H1 (cell line): Measurements from ENCODE around the gene FGF14. TPM values are rescaled to one million over a fixed set of nuclear protein-coding genes. Genes with fewer than 3 reads are reported as not detected.

Experiments
- CTCF ChIA-PET: fragments of 300-600 bp; sonication (Branson Sonifier 250); formaldehyde crosslinking; loops from one replicate; lab custom pipeline; 2021; ENCODE audit not compliant: partially characterized antibody; lab: Charles Lee
- POLR2A ChIA-PET: fragments of 300-600 bp; sonication (Branson Sonifier 250); formaldehyde crosslinking; loops from one replicate; lab custom pipeline; 2021; ENCODE audit warnings: inconsistent platforms; ENCODE audit not compliant: partially characterized antibody; lab: Charles Lee
- DNase-seq, 2 experiments: peaks; one replicate each; pipeline versions ENCODE4 v3.0.0 to v3.0.0-alpha.2; 2010 to 2022; ENCODE audit warnings: low spot score in 2 of 2, low read depth in 1 of 2, mixed read lengths in 1 of 2
- FAIRE-seq: peaks from 2 replicates; lab custom pipeline; 2011; peaks lifted over from hg19 to GRCh38; lab: Jason Lieb, UNC
- H2AFZ ChIP-seq: 2 replicates; pipeline ENCODE4 v1.8.1; 2012; ENCODE audit warnings: low read length, inconsistent platforms
- H2AK5ac ChIP-seq: 2 replicates; pipeline ENCODE4 v1.6.1; 2013; ENCODE audit warnings: low read depth, low read length
- H2BK120ac ChIP-seq: replicated peaks from 2 replicates; pipeline ENCODE3; 2013; ENCODE audit warnings: low read depth, low read length, inconsistent platforms
- H2BK12ac ChIP-seq: 2 replicates; pipeline ENCODE4 v1.6.1; 2013; ENCODE audit warnings: low read depth, low read length
- H2BK15ac ChIP-seq: 2 replicates; pipeline ENCODE4 v1.6.1; 2013; ENCODE audit warnings: low read length
- H2BK20ac ChIP-seq: 2 replicates; pipeline ENCODE4 v1.6.1; 2013; ENCODE audit warnings: low read length
- H2BK5ac ChIP-seq: 2 replicates; pipeline ENCODE4 v1.6.1; 2013; ENCODE audit warnings: low read depth, low read length
- H3K14ac ChIP-seq: 2 replicates; pipeline ENCODE4 v1.6.1; 2013; ENCODE audit warnings: inconsistent platforms; ENCODE audit not compliant: insufficient read length
- H3K18ac ChIP-seq: 2 replicates; pipeline ENCODE4 v1.6.1; 2013; ENCODE audit warnings: low read length; ENCODE audit errors: extremely low read depth
- H3K23ac ChIP-seq: 2 replicates; pipeline ENCODE4 v1.6.1; 2013; ENCODE audit warnings: inconsistent platforms; ENCODE audit not compliant: insufficient read length
- H3K23me2 ChIP-seq: 2 replicates; pipeline ENCODE4 v1.6.1; 2013; ENCODE audit warnings: low read depth, low read length
- H3K27ac ChIP-seq: 2 replicates; pipeline ENCODE4 v1.6.1; 2011; ENCODE audit warnings: low read depth, low read length, inconsistent platforms
- H3K27me3 ChIP-seq, 4 experiments: replicated peaks in 1 of 4; 1 replicate in 1 of 4; 2 replicates in 3 of 4; pipeline versions ENCODE4 v1.6.1 to v1.8.1; 2011 to 2013; ENCODE audit warnings: low read length in 3 of 4, mild to moderate bottlenecking in 3 of 4, inconsistent platforms in 2 of 4, mixed read lengths in 2 of 4, moderate library complexity in 1 of 4; ENCODE audit not compliant: control insufficient read depth in 3 of 4, insufficient read depth in 3 of 4; ENCODE audit errors: extremely low read depth in 1 of 4
- H3K36me3 ChIP-seq, 4 experiments: 2 replicates each; pipeline versions ENCODE4 v1.6.1 to v1.8.1; 2011 to 2013; ENCODE audit warnings: mild to moderate bottlenecking in 4 of 4, low read length in 3 of 4, moderate library complexity in 2 of 4, control low read depth in 1 of 4, inconsistent platforms in 1 of 4; ENCODE audit not compliant: insufficient read depth in 4 of 4, control insufficient read depth in 2 of 4
- H3K4ac ChIP-seq: replicated peaks from 2 replicates; pipeline ENCODE3; 2013; ENCODE audit warnings: low read length, low read depth, mixed read lengths, inconsistent platforms; ENCODE audit not compliant: insufficient read length
- H3K4me1 ChIP-seq, 4 experiments: replicated peaks in 1 of 4; 1 replicate in 1 of 4; 2 replicates in 3 of 4; pipeline versions ENCODE4 v1.6.1 to v1.8.1; 2011 to 2013; ENCODE audit warnings: low read length in 3 of 4, inconsistent platforms in 2 of 4, mixed read lengths in 1 of 4; ENCODE audit not compliant: insufficient read depth in 4 of 4, control insufficient read depth in 3 of 4
- H3K4me2 ChIP-seq, 2 experiments: 2 replicates each; pipeline versions ENCODE4 v1.6.1 to v1.8.1; 2011 to 2013; ENCODE audit warnings: low read depth in 2 of 2, low read length in 2 of 2, control low read depth in 1 of 2, inconsistent platforms in 1 of 2, mild to moderate bottlenecking in 1 of 2; ENCODE audit not compliant: insufficient read depth in 1 of 2
- H3K4me3 ChIP-seq, 4 experiments: fragments of 200-600, 300-600 bp in 1 of 4; sonication (generic), shearing (Covaris generic), sonication (Bioruptor Twin) in 1 of 4; 2 replicates each; pipeline versions ENCODE4 v1.5.1 to v1.8.1; 2011 to 2016; ENCODE audit warnings: low read length in 4 of 4, low read depth in 3 of 4, control low read depth in 2 of 4, inconsistent platforms in 2 of 4, mild to moderate bottlenecking in 2 of 4, mixed read lengths in 1 of 4, moderate library complexity in 1 of 4; ENCODE audit not compliant: insufficient read depth in 2 of 4; ENCODE audit errors: extremely low read depth in 1 of 4
- H3K56ac ChIP-seq: replicated peaks from 2 replicates; pipeline ENCODE3; 2013; ENCODE audit warnings: low read depth, mild to moderate bottlenecking, mixed read lengths, low read length, inconsistent platforms; ENCODE audit not compliant: insufficient read length
- H3K79me1 ChIP-seq: 2 replicates; pipeline ENCODE4 v1.6.1; 2013; ENCODE audit warnings: low read depth, low read length, control low read depth
- H3K79me2 ChIP-seq, 2 experiments: 2 replicates each; pipeline versions ENCODE4 v1.6.1 to v1.8.1; 2012 to 2013; ENCODE audit warnings: low read length in 2 of 2, mild to moderate bottlenecking in 2 of 2, inconsistent platforms in 1 of 2; ENCODE audit not compliant: insufficient read depth in 2 of 2, control insufficient read depth in 1 of 2
- H3K9ac ChIP-seq, 4 experiments: replicated peaks in 1 of 4; 1 replicate in 1 of 4; 2 replicates in 3 of 4; pipeline versions ENCODE4 v1.6.1 to v1.8.1; 2011 to 2013; ENCODE audit warnings: low read depth in 3 of 4, low read length in 3 of 4, control low read depth in 2 of 4, mild to moderate bottlenecking in 2 of 4, moderate library complexity in 2 of 4, inconsistent platforms in 1 of 4; ENCODE audit errors: extremely low read depth in 1 of 4
- H3K9me3 ChIP-seq, 2 experiments: 2 replicates each; pipeline versions ENCODE4 v1.6.1 to v1.8.1; 2012 to 2013; ENCODE audit warnings: mild to moderate bottlenecking in 2 of 2, moderate library complexity in 2 of 2, control low read depth in 1 of 2, inconsistent platforms in 1 of 2, low read depth in 1 of 2, low read length in 1 of 2, mixed read lengths in 1 of 2; ENCODE audit not compliant: insufficient read depth in 2 of 2
- H4K20me1 ChIP-seq, 2 experiments: replicated peaks in 1 of 2; 2 replicates each; pipeline versions ENCODE3 to v1.8.1; 2011 to 2013; ENCODE audit warnings: inconsistent platforms in 2 of 2, low read length in 2 of 2, mild to moderate bottlenecking in 1 of 2; ENCODE audit not compliant: insufficient read depth in 2 of 2, control insufficient read depth in 1 of 2
- H4K5ac ChIP-seq: 2 replicates; pipeline ENCODE4 v1.6.1; 2013; ENCODE audit warnings: low read length, low read depth, mixed read lengths, inconsistent platforms; ENCODE audit not compliant: insufficient read length
- H4K8ac ChIP-seq: 2 replicates; pipeline ENCODE4 v1.8.0; 2013; ENCODE audit warnings: mild to moderate bottlenecking, moderate library complexity, low read length, inconsistent platforms; ENCODE audit not compliant: insufficient read depth; ENCODE audit errors: extremely low read depth
- H4K91ac ChIP-seq: replicated peaks from 2 replicates; pipeline ENCODE3; 2013; ENCODE audit warnings: low read length, mixed read lengths, inconsistent platforms; ENCODE audit not compliant: insufficient read length
- BACH1 ChIP-seq: IDR thresholded peaks from 2 replicates; pipeline ENCODE4 v1.6.1; 2012; ENCODE audit warnings: low read length, improper control_type of control experiment
- BRCA1 ChIP-seq: IDR thresholded peaks from 2 replicates; pipeline ENCODE4 v1.6.1; 2012; ENCODE audit warnings: low read depth, low read length, improper control_type of control experiment
- CBX8 ChIP-seq: fragments of 300-800, 300-1000 bp; sonication (generic); IDR thresholded peaks from 2 replicates; pipeline ENCODE4 v1.7.1; 2016; ENCODE audit warnings: low read depth, low read length, borderline replicate concordance
- CEBPB ChIP-seq: IDR thresholded peaks from 2 replicates; pipeline ENCODE4 v1.6.1; 2012; ENCODE audit warnings: low read depth, low read length
- CHD1 ChIP-seq: IDR thresholded peaks from 2 replicates; pipeline ENCODE4 v1.6.1; 2012; ENCODE audit warnings: low read depth, low read length, improper control_type of control experiment
- HDAC6 ChIP-seq: IDR thresholded peaks from one replicate; pipeline ENCODE4 v1.7.1; 2012; ENCODE audit warnings: low read depth, mild to moderate bottlenecking, inconsistent platforms, low read length, moderate library complexity
- MAFK ChIP-seq: IDR thresholded peaks from 2 replicates; pipeline ENCODE4 v1.6.1; 2012; ENCODE audit warnings: low read depth, mild to moderate bottlenecking, improper control_type of control experiment, low read length
- POLR2AphosphoS5 ChIP-seq: IDR thresholded peaks from 2 replicates; pipeline ENCODE4 v1.6.1; 2011; ENCODE audit warnings: low read depth, low read length
- RBBP5 ChIP-seq: IDR thresholded peaks from 2 replicates; pipeline ENCODE4 v1.7.1; 2012; ENCODE audit warnings: low read depth, mild to moderate bottlenecking, inconsistent platforms, low read length, moderate library complexity, borderline replicate concordance
- SP4 ChIP-seq: IDR thresholded peaks from 2 replicates; pipeline ENCODE4 v1.6.1; 2012; ENCODE audit warnings: low read length, inconsistent platforms
- SRF ChIP-seq: IDR thresholded peaks from 2 replicates; pipeline ENCODE4 v1.6.1; 2011; ENCODE audit warnings: mild to moderate bottlenecking, low read depth, low read length, moderate library complexity
- WGBS, 2 experiments: shearing (Covaris generic) in 1 of 2; methylation state at CpG; one replicate each; pipeline versions ENCODE4 v1.1.6 to v1.1.7; 2013 to 2015; ENCODE audit warnings: low lambda C conversion rate in 2 of 2, mixed read lengths in 2 of 2, inconsistent platforms in 1 of 2, low coverage in 1 of 2, missing lambda C conversion rate in 1 of 2; ENCODE audit not compliant: insufficient replicate concordance in 2 of 2, insufficient coverage in 1 of 2, insufficient read length in 1 of 2; ENCODE audit errors: extremely low coverage in 1 of 2, missing lambda C conversion rate in 1 of 2; 5-methylcytosine and 5-hydroxymethylcytosine counted together
- polyA plus RNA-seq, 7 experiments: library from polyadenylated mRNA; depleted of rRNA in 3 of 7; stranded (reverse) in 5 of 7; unstranded in 2 of 7; fragments of >200 nt in 5 of 7; fragments of 200-250 nt in 2 of 7; gene quantifications; 1 replicate in 5 of 7; 2 replicates in 1 of 7; 4 replicates in 1 of 7; pipeline versions ENCODE4 v1.2.1 to v1.2.3, GENCODE V29; 2011 to 2013; ENCODE audit warnings: missing spikeins in 2 of 7, mixed read lengths in 2 of 7
- total RNA-seq: library from RNA; stranded (reverse); fragmentation: NEBNext Ultra II Directional; extraction: Animal tissue kit (Norgen Biotek cat#: 25700); gene quantifications from 2 replicates; pipeline ENCODE4 v1.2.1, GENCODE V29; 2021
- TF ChIP-seq, protein P1 (sequence below), 3 experiments: IDR thresholded peaks; 1 replicate in 2 of 3; 2 replicates in 1 of 3; pipeline versions ENCODE4 v1.5.1 to v1.6.1; 2011; ENCODE audit warnings: low read length in 3 of 3, mild to moderate bottlenecking in 3 of 3, inconsistent platforms in 2 of 3, low read depth in 1 of 3, moderate library complexity in 1 of 3; ENCODE audit not compliant: insufficient read depth in 1 of 3; ENCODE audit errors: control extremely low read depth in 1 of 3

FGF14 gene
- total and polyA plus RNA-seq, 2 of the 8 experiments (the other 6 are each of a cell fraction or from before 2014, with no cell fraction given), result 0.05 to 0.58 TPM

GRCh38 chr13:102440259-102440936 lies 38.5 kb upstream of the FGF14 start:
- Histone ChIP-seq H4K5ac (no peak overlapping the region), H3K27ac (no peak overlapping the region), H3K4me2 (no peak overlapping the region), H2AFZ (peak overlapping the region; percentile 83; the same call in 1 of the 2 replicates), H2AK5ac (no peak overlapping the region), H3K9me3 (no peaks in the 10 kb centered on the region), H4K8ac (no peak overlapping the region), H3K4ac (no peak overlapping the region), H3K9ac (no peak overlapping the region; a peak in 1 of 7 replicates), H3K18ac (no peak overlapping the region), H3K14ac (no peak overlapping the region), H2BK15ac (no peak overlapping the region), H3K56ac (no peak overlapping the region), H3K4me3 (no peak overlapping the region), H3K79me2 (no peaks in the 10 kb centered on the region), H3K23me2 (peaks cover 1% of the 10 kb centered on the region; the same call in 1 of the 2 replicates), H4K91ac (no peak overlapping the region), H4K20me1 (no peaks in the 10 kb centered on the region), H3K23ac (no peak overlapping the region), H3K27me3 (no peaks in the 10 kb centered on the region), H2BK20ac (no peak overlapping the region), H2BK12ac (no peak overlapping the region), H2BK5ac (no peak overlapping the region), H3K79me1 (no peaks in the 10 kb centered on the region), H3K36me3 (no peaks in the 10 kb centered on the region), H2BK120ac (no peak overlapping the region), H3K4me1 (no peaks in the 10 kb centered on the region)
- 85% methylated on average over 2 of the region's 2 CpGs; no CpG with 5 or more reads in 1 of the 2 experiments for WGBS, 2 experiments
- DNase-seq (no peak), FAIRE-seq (no peak)
- ChIA-PET CTCF (no interaction called here), POLR2A (no interaction called here)
- TF ChIP-seq BACH1 (no peak), CEBPB (no peak), BRCA1 (no peak), RBBP5 (no peak), POLR2AphosphoS5 (no peak), MAFK (no peak), SRF (no peak), CHD1 (no peak), HDAC6 (no peak), SP4 (no peak), CBX8 (no peak)
- TF ChIP-seq, protein P1, sequence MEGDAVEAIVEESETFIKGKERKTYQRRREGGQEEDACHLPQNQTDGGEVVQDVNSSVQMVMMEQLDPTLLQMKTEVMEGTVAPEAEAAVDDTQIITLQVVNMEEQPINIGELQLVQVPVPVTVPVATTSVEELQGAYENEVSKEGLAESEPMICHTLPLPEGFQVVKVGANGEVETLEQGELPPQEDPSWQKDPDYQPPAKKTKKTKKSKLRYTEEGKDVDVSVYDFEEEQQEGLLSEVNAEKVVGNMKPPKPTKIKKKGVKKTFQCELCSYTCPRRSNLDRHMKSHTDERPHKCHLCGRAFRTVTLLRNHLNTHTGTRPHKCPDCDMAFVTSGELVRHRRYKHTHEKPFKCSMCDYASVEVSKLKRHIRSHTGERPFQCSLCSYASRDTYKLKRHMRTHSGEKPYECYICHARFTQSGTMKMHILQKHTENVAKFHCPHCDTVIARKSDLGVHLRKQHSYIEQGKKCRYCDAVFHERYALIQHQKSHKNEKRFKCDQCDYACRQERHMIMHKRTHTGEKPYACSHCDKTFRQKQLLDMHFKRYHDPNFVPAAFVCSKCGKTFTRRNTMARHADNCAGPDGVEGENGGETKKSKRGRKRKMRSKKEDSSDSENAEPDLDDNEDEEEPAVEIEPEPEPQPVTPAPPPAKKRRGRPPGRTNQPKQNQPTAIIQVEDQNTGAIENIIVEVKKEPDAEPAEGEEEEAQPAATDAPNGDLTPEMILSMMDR (IDR thresholded peaks at IDR 0.05; ENCODE audit: control extremely low read depth in 1 of 3, insufficient read depth in 1 of 3, low read depth in 1 of 3, low read length in 3 of 3), result no peak
